SH-SY5Y (cell line): ENCODE measurements around the gene SLIT1.

Experiments
- GATA2 ChIP-seq: IDR thresholded peaks from 2 replicates; pipeline ENCODE4 v1.6.1; 2011; ENCODE audit warnings: mild to moderate bottlenecking, low read depth, low read length
- GATA3 ChIP-seq: IDR thresholded peaks from 2 replicates; pipeline ENCODE4 v1.6.1; 2011; ENCODE audit warnings: low read depth, mild to moderate bottlenecking, low read length, moderate library complexity

SLIT1 gene

DNA sequence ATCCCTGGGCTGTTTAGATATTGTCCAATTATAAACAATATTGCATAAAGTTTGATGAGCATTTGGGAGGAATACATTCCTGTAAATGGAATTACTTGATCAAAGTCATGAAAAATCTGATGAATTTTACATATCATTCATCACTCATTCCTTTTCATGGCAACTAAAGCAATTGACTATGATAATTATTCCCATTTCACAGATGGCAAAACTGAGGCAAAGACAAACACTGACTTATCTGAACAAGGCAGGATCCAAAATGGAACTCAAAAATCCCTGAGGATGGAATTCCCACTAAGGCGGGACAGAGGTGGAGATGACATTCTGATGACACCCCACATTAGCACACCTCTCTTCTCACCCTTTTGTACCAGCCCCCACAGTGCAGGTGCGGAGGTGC, 17.1 kb downstream of the SLIT1 start:
- no peak for TF ChIP-seq GATA3
- no peak for TF ChIP-seq GATA2

- TF ChIP-seq GATA3, result no peak
- no peak for TF ChIP-seq GATA2
Observed at GRCh38 chr10:97165499-97165898, 20.3 kb downstream of the SLIT1 start.

GRCh38 chr10:97163781-97164501, 21.8 kb downstream of the SLIT1 start:
- TF ChIP-seq GATA3, result no peak
- TF ChIP-seq GATA2, result no peak

DNA sequence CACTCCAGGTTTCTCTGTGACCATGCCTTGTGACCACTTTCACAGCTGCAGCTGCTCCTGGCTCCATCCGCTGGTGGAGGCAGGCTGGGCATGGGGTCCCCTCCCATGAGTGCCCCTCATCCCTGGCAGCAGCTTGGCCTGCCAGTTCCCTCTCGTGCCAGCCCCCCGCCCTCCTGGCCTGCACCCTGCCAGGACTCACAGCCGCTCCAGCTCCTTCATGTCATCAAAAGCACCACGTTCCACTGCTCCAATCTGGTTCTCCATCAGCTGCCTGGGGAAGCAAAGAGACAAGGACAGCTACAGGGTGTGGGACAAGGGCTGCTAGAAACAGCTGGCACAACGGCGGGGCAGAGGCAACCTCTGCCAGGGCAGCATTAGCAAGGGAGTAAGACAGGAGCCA, 22.6 kb downstream of the SLIT1 start:
- no peak for TF ChIP-seq GATA3
- 0 out of 2 replicates have a peak, but pooled peaks have one; percentile 14 for TF ChIP-seq GATA2

GRCh38 chr10:97159646-97160305, 26.0 kb downstream of the SLIT1 start:
- TF ChIP-seq GATA3 (no peak), GATA2 (no peak)

- TF ChIP-seq GATA2 (no peak), GATA3 (no peak)
Observed at GRCh38 chr10:97157578-97158095, 28.1 kb downstream of the SLIT1 start.

GRCh38 chr10:97154781-97155180, 31.0 kb downstream of the SLIT1 start:
- TF ChIP-seq GATA3 (no peak), GATA2 (no peak)

- TF ChIP-seq GATA3 (no peak), GATA2 (no peak)
Observed at GRCh38 chr10:97154162-97154561, 31.6 kb downstream of the SLIT1 start.

DNA sequence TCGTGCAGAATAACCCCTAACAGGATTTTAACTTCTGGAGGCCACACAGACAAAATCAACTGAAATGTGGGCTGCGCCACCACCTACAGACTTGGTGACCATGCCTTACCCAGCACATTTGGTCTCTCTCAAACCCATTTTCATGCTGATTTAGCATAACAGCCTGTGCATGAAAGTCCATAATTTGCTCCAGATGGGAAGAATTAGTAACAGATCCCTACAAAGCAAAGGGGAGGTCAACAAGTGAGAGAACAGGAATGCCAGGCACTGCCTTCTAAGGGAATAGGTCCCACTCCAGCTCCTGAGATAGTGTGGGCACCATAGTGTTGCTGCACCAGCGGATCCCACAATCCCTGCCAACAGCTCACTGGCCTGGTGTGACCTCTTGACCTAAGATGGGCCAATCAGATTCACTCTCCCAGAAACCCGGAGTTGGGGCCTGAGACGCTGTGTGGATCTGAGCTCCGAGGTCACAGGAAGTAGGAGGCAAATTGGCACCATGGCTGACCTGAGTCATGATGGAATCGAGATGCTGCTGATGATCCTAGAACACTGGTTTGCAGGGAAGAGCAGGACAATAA, 32.4 kb downstream of the SLIT1 start:
- no peak for TF ChIP-seq GATA3
- TF ChIP-seq GATA2, result peak; percentile 23; the same call in 1 of the 2 replicates

DNA sequence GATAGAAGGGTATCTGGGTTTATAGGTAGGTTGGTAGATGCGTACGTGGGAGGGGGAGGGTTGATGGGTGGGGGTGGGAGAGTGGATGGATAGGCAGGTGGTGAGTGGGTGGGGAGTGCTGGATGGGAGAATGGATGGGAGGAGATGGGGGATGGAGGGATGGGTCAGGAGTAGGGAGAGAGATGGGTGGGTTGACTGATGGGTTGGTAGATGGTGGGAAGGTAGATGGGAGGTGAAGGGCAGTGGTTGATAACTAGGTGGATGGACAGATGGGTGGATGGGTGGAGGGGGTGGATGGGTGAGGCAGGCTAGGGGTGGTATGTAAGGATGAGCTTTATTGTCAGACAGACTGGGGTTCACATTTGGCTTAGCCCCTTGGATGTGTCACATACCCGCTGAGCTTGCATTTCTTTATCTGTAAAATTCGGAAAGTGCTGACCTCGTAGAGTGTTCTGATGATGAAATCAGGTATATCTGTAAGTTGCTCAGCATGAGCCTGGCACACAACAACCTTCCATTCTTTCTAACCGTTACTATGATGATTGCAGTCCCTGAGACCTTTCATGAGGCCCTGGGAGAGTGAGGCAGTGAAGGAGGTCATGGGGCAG, 34.3 kb downstream of the SLIT1 start:
- TF ChIP-seq GATA2 (no peak), GATA3 (no peak)

DNA sequence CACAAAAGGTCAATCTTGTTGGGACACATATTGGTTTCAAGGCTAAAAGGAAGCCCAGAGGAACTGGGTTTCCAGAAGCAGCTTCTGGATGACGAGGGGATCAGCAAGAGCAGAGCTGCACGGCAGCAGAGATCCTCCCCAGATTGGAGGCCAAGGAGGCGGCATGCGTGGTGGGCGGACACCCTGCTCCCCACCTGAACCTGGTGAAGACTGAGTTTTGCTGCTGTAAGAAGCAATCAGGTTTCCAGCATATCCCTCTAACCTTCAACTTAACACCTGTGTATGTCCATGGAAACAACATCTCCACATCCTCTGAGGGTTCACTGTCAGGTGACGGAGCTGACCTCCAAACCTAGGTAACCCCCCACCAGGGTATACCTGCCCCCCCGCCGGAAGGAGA, 35.1 kb downstream of the SLIT1 start:
- TF ChIP-seq GATA3 (no peak), GATA2 (no peak)

GRCh38 chr10:97150013-97150595, 35.7 kb downstream of the SLIT1 start:
- TF ChIP-seq GATA2 (no peak), GATA3 (no peak)

DNA sequence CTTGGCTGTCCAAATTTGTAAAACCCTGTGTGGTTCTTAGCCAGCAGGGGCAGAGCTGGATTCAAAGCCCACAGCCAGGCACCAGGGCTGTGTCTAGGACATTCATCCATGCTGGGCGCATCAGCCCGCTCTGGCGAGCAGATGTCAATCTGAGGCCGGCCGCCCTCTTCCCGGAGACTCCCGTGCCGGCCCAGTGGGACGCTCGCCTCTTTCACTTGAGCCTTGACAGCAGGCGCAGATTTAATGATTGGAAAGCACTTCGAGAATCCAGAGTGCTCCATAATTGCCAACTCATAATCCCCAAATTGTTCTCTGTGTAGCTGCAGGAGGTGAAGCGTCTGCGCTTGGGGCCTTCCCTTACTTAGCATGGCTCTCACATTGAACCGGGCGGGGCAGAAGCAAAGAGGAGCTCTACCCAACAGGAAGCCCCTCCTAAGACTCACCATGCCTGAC, 36.7 kb downstream of the SLIT1 start:
- no peak for TF ChIP-seq GATA2
- TF ChIP-seq GATA3, result no peak

DNA sequence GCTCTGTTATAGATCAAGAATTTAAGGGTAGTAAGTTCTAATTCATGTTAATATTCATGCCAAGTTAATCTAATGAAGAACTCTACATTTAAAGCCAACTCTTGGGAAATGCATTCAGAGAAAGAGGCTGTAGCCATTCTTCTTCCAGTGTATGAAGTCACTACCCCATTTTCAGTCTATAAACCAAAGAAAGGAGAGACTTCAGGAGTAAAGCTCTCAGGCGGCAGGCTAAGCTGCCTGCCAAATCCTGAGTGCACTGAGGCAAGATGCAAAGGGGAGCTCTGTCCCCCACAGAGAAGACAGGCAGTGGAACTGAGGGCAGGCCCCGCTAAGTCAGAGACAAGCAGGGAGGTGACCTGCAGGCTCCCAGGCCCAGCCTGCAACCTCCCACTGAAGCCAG, 41.5 kb downstream of the SLIT1 start:
- TF ChIP-seq GATA3, result no peak
- no peak for TF ChIP-seq GATA2
